ENCODE measurements around the gene PGRMC1. TPM values are rescaled to one million over a fixed set of nuclear protein-coding genes. Genes with fewer than 3 reads are reported as not detected.

The PGRMC1 gene
- total and polyA plus RNA-seq, 9 of the 15 experiments (the other 6 are each of a cell fraction or from before 2014, with no cell fraction given) = 27.4 to 115 (median 90.3) TPM

GRCh38 chrX:119229253-119229615 lies 6.9 kb upstream of the PGRMC1 start:
- BruUV-seq (replicated peaks) = no TSS peak
- intact Hi-C loops (cut with micrococcal nuclease) = no loop called here
- Histone ChIP-seq H3K79me2 (ENCODE audit: control insufficient read depth, insufficient read depth, low read length) (no peaks in the 10 kb centered on the region), H2AFZ (ENCODE audit: low read depth, low read length) (no peak overlapping the region), H3K27ac (ENCODE audit: extremely low read depth, low read depth, low read length) (no peak overlapping the region), H3K4me1 (replicated peaks in 1 of 2; ENCODE audit: control insufficient read depth in 2 of 2, insufficient read depth in 2 of 2, low read length in 2 of 2) (no peaks in the 10 kb centered on the region), H3K36me3 (ENCODE audit: control insufficient read depth, insufficient read depth, low read length) (no peaks in the 10 kb centered on the region), H3K9me3 (replicated peaks; ENCODE audit: control insufficient read depth, insufficient read depth, low read depth, low read length) (no peaks in the 10 kb centered on the region), H3K4me3 (no peak overlapping the region), H3K9ac (ENCODE audit: insufficient read depth in 1 of 2, low read depth in 2 of 2, low read length in 2 of 2) (no peak overlapping the region), H4K20me1 (replicated peaks; ENCODE audit: control insufficient read depth, insufficient read depth, low read length) (no peaks in the 10 kb centered on the region), H3K9me1 (ENCODE audit: control insufficient read depth, insufficient read depth, low read length) (no peaks in the 10 kb centered on the region), H3K4me2 (ENCODE audit: insufficient read depth, low read length) (no peak overlapping the region), H3K27me3 (ENCODE audit: control insufficient read depth in 2 of 2, insufficient read depth in 2 of 2, low read length in 2 of 2) (peaks cover 5 to 10% of the 10 kb centered on the region in 2 experiments; a peak in 3 of 5 replicates)
- FAIRE-seq (no peak), ATAC-seq (no peak), DNase-seq (ENCODE audit: extremely low read depth in 1 of 4, low spot score in 3 of 4) (no peak)
- POLR2A ChIA-PET = interaction anchor here (1.8 kb wide), 1 partner anchor 9 kb away, joined by 4 read pairs; no protein-coding TSS in a partner anchor
- CTCF ChIA-PET (ENCODE audit: low intra/inter-chr PET ratio) = no interaction called here
- TF ChIP-seq ZSCAN32 (CRISPR knock-in tag; IDR thresholded peaks at IDR 0.05) = no peak
- no peak for TF ChIP-seq CBX5 (IDR thresholded peaks at IDR 0.05; ENCODE audit: borderline replicate concordance, low read depth)
- no peak for TF ChIP-seq KDM2B (CRISPR knock-in tag; IDR thresholded peaks at IDR 0.05)
- no peak for TF ChIP-seq CTCFL (IDR thresholded peaks at IDR 0.05; ENCODE audit: borderline replicate concordance, insufficient read depth, low read depth, low read length, poor library complexity, severe bottlenecking)
- no peak for TF ChIP-seq RREB1 (CRISPR knock-in tag; IDR thresholded peaks at IDR 0.05)
- no peak for TF ChIP-seq LARP7 (IDR thresholded peaks at IDR 0.05)
- TF ChIP-seq TBL1XR1 (IDR thresholded peaks at IDR 0.05; ENCODE audit: low read length in 2 of 2) = no peak
- in situ Hi-C loops (cut with MboI) = no loop called here

Measured in K562 (cell line).